Measurements from ENCODE around the gene MRPS26.

DNA sequence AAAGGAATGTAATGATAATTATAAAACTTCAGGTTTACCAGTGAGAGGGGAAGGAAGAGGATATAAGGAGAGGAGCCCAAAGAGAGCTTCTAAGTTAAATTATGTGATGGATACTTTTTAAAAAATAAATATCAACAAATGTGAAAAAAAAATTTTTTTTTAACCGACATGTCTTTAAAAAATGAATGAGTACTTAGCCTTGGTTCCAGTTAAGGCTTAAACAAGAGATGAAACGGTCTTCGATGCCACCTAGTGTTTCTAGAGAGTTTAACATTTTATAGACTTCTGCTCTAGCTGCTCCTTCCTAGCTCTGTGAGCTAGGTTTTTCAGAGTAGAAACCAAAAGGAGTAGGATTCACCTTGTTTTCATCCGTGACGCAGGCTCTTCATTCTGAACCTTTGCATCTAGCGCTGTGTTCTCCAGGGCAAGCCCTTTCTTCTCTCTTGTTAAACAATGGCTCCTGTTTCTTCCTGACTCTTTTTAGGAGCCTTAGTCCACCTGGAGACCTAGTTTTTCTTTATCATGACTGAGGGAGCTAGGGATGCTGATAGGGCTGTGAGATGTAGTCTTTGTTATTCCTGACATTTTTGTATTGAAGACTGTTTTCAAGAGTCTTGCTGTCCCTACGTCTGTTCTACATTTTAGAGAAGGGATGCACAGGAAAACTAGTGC lies 44.9 kb upstream of the MRPS26 start:
- TF ChIP-seq, protein P1, sequence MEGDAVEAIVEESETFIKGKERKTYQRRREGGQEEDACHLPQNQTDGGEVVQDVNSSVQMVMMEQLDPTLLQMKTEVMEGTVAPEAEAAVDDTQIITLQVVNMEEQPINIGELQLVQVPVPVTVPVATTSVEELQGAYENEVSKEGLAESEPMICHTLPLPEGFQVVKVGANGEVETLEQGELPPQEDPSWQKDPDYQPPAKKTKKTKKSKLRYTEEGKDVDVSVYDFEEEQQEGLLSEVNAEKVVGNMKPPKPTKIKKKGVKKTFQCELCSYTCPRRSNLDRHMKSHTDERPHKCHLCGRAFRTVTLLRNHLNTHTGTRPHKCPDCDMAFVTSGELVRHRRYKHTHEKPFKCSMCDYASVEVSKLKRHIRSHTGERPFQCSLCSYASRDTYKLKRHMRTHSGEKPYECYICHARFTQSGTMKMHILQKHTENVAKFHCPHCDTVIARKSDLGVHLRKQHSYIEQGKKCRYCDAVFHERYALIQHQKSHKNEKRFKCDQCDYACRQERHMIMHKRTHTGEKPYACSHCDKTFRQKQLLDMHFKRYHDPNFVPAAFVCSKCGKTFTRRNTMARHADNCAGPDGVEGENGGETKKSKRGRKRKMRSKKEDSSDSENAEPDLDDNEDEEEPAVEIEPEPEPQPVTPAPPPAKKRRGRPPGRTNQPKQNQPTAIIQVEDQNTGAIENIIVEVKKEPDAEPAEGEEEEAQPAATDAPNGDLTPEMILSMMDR (IDR thresholded peaks at IDR 0.05) = peak in 10 of 12 donors; percentile 37 to 65 (median 48)
- TF ChIP-seq POLR2A (IDR thresholded peaks at IDR 0.05) = no peak

All from heart left ventricle (tissue), 13 donors.